ENCODE data around the gene ADAMTSL2.

The ADAMTSL2 gene

DNA sequence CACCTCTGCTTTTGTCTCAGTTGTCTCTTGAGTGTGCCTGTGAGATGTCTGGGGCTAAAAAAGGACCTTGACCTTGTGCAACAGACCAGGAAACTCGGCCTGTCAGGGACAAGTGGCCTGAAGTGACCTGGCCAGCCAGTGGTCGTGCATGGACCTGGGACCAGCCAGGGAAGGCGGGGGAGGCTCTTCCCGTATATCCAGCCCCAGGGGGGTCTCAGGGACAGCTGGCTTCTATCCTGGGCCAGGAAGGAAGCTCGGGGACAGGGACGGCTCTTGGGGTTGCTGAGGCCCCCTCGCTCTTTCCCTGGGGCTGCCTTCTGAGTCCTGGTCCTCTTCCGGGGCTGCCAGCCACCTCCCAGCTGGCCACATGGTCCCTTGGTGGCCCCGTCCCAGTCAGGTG lies 3.2 kb upstream of the ADAMTSL2 start:
- no peak for TF ChIP-seq ZFP30 (CRISPR knock-in tag; IDR thresholded peaks at IDR 0.05)
- no peak for TF ChIP-seq OSR1 (CRISPR knock-in tag; IDR thresholded peaks at IDR 0.05)
- TF ChIP-seq ZFP3 (CRISPR knock-in tag; IDR thresholded peaks at IDR 0.05): no peak
- no peak for TF ChIP-seq BACH2 (CRISPR knock-in tag; IDR thresholded peaks at IDR 0.05; ENCODE audit: borderline replicate concordance)
- TF ChIP-seq TCF4 (CRISPR knock-in tag; IDR thresholded peaks at IDR 0.05; ENCODE audit: borderline replicate concordance): no peak
- no peak for TF ChIP-seq ZNF8 (CRISPR knock-in tag; IDR thresholded peaks at IDR 0.05)
- no peak for TF ChIP-seq SNAI2 (CRISPR knock-in tag; IDR thresholded peaks at IDR 0.05)
- TF ChIP-seq, protein P1, sequence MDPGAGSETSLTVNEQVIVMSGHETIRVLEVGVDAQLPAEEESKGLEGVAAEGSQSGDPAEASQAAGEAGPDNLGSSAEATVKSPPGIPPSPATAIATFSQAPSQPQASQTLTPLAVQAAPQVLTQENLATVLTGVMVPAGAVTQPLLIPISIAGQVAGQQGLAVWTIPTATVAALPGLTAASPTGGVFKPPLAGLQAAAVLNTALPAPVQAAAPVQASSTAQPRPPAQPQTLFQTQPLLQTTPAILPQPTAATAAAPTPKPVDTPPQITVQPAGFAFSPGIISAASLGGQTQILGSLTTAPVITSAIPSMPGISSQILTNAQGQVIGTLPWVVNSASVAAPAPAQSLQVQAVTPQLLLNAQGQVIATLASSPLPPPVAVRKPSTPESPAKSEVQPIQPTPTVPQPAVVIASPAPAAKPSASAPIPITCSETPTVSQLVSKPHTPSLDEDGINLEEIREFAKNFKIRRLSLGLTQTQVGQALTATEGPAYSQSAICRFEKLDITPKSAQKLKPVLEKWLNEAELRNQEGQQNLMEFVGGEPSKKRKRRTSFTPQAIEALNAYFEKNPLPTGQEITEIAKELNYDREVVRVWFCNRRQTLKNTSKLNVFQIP (CRISPR knock-in tag; IDR thresholded peaks at IDR 0.05; ENCODE audit: borderline replicate concordance, low read depth): no peak
- TF ChIP-seq ZNF565 (CRISPR knock-in tag; conservative IDR thresholded peaks at IDR 0.05; ENCODE audit: low read depth): no peak
- no peak for TF ChIP-seq ARNTL (CRISPR knock-in tag; IDR thresholded peaks at IDR 0.05; ENCODE audit: borderline replicate concordance, low read depth)
- no peak for TF ChIP-seq GLIS3 (CRISPR knock-in tag; IDR thresholded peaks at IDR 0.05)
- no peak for TF ChIP-seq ZNF70 (CRISPR knock-in tag; IDR thresholded peaks at IDR 0.05)
- TF ChIP-seq, protein P2, sequence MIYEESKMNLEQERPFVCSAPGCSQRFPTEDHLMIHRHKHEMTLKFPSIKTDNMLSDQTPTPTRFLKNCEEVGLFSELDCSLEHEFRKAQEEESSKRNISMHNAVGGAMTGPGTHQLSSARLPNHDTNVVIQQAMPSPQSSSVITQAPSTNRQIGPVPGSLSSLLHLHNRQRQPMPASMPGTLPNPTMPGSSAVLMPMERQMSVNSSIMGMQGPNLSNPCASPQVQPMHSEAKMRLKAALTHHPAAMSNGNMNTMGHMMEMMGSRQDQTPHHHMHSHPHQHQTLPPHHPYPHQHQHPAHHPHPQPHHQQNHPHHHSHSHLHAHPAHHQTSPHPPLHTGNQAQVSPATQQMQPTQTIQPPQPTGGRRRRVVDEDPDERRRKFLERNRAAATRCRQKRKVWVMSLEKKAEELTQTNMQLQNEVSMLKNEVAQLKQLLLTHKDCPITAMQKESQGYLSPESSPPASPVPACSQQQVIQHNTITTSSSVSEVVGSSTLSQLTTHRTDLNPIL (CRISPR knock-in tag; IDR thresholded peaks at IDR 0.05; ENCODE audit: low read depth): no peak
- no peak for TF ChIP-seq PPARA (CRISPR knock-in tag; IDR thresholded peaks at IDR 0.05; ENCODE audit: borderline replicate concordance)
- no peak for TF ChIP-seq TOX (CRISPR knock-in tag; IDR thresholded peaks at IDR 0.05; ENCODE audit: borderline replicate concordance)
- no peak for TF ChIP-seq ESRRG (CRISPR knock-in tag; IDR thresholded peaks at IDR 0.05)

DNA sequence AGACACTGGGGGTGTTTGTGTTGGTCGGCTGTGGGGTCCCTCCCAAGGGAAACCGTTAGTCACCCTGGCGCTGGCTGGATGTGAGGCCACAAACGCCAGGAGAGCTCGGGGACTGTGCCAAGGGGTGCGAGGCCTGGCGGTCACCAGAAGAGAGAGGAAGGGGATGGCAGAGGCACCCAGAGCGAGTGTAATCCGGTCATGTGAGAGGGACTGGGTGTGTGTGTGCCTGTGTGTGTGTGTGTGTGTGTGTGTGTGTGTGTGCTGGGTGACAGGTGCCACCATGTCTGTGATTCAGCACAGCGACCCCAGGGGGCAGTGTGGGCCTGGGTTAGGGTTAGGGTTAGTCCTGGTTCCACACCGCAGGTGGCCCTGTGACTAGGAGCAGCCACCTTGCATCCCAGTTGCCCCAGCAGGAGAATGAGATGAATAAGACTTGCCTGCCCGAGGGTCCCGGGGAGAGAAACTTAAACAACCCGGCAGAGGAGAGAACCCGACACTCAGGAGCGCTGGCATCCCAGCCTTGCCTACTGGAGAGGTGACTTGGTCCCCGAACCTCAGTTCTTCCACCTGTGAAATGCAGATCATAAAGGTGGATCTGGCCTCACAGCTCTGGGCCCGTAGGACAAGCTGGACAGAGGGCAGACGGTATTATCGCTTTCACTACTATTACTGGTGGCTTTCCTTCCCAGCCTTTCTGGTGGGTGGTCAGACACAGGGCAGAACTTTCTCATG lies 1.4 kb upstream of the ADAMTSL2 start:
- ATAC-seq: peak; percentile 69
- no peak for TF ChIP-seq TCF4 (CRISPR knock-in tag; IDR thresholded peaks at IDR 0.05; ENCODE audit: borderline replicate concordance)
- TF ChIP-seq, protein P3, sequence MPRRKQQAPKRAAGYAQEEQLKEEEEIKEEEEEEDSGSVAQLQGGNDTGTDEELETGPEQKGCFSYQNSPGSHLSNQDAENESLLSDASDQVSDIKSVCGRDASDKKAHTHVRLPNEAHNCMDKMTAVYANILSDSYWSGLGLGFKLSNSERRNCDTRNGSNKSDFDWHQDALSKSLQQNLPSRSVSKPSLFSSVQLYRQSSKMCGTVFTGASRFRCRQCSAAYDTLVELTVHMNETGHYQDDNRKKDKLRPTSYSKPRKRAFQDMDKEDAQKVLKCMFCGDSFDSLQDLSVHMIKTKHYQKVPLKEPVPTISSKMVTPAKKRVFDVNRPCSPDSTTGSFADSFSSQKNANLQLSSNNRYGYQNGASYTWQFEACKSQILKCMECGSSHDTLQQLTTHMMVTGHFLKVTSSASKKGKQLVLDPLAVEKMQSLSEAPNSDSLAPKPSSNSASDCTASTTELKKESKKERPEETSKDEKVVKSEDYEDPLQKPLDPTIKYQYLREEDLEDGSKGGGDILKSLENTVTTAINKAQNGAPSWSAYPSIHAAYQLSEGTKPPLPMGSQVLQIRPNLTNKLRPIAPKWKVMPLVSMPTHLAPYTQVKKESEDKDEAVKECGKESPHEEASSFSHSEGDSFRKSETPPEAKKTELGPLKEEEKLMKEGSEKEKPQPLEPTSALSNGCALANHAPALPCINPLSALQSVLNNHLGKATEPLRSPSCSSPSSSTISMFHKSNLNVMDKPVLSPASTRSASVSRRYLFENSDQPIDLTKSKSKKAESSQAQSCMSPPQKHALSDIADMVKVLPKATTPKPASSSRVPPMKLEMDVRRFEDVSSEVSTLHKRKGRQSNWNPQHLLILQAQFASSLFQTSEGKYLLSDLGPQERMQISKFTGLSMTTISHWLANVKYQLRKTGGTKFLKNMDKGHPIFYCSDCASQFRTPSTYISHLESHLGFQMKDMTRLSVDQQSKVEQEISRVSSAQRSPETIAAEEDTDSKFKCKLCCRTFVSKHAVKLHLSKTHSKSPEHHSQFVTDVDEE (CRISPR knock-in tag; IDR thresholded peaks at IDR 0.05): no peak
- no peak for TF ChIP-seq SNAI2 (CRISPR knock-in tag; IDR thresholded peaks at IDR 0.05)
- no peak for TF ChIP-seq GLIS3 (CRISPR knock-in tag; IDR thresholded peaks at IDR 0.05)
- TF ChIP-seq OSR1 (CRISPR knock-in tag; IDR thresholded peaks at IDR 0.05): no peak
- TF ChIP-seq, protein P1 (CRISPR knock-in tag; IDR thresholded peaks at IDR 0.05; ENCODE audit: borderline replicate concordance, low read depth): no peak
- no peak for TF ChIP-seq ZFP30 (CRISPR knock-in tag; IDR thresholded peaks at IDR 0.05)
- TF ChIP-seq ZFP3 (CRISPR knock-in tag; IDR thresholded peaks at IDR 0.05): no peak
- TF ChIP-seq ZC3H10 (CRISPR knock-in tag; IDR thresholded peaks at IDR 0.05): no peak
- no peak for TF ChIP-seq ARNTL (CRISPR knock-in tag; IDR thresholded peaks at IDR 0.05; ENCODE audit: borderline replicate concordance, low read depth)
- no peak for TF ChIP-seq ZNF70 (CRISPR knock-in tag; IDR thresholded peaks at IDR 0.05)
- TF ChIP-seq TOX (CRISPR knock-in tag; IDR thresholded peaks at IDR 0.05; ENCODE audit: borderline replicate concordance): no peak
- no peak for TF ChIP-seq ISL1 (CRISPR knock-in tag; IDR thresholded peaks at IDR 0.05)
- TF ChIP-seq RARB (CRISPR knock-in tag; IDR thresholded peaks at IDR 0.05): no peak
- TF ChIP-seq BACH2 (CRISPR knock-in tag; IDR thresholded peaks at IDR 0.05; ENCODE audit: borderline replicate concordance): no peak
- TF ChIP-seq ZNF565 (CRISPR knock-in tag; conservative IDR thresholded peaks at IDR 0.05; ENCODE audit: low read depth): no peak
- TF ChIP-seq, protein P2 (CRISPR knock-in tag; IDR thresholded peaks at IDR 0.05; ENCODE audit: low read depth): no peak
- TF ChIP-seq, protein P4, sequence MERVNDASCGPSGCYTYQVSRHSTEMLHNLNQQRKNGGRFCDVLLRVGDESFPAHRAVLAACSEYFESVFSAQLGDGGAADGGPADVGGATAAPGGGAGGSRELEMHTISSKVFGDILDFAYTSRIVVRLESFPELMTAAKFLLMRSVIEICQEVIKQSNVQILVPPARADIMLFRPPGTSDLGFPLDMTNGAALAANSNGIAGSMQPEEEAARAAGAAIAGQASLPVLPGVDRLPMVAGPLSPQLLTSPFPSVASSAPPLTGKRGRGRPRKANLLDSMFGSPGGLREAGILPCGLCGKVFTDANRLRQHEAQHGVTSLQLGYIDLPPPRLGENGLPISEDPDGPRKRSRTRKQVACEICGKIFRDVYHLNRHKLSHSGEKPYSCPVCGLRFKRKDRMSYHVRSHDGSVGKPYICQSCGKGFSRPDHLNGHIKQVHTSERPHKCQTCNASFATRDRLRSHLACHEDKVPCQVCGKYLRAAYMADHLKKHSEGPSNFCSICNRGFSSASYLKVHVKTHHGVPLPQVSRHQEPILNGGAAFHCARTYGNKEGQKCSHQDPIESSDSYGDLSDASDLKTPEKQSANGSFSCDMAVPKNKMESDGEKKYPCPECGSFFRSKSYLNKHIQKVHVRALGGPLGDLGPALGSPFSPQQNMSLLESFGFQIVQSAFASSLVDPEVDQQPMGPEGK (CRISPR knock-in tag; IDR thresholded peaks at IDR 0.05; ENCODE audit: borderline replicate concordance): no peak
- TF ChIP-seq ZNF8 (CRISPR knock-in tag; IDR thresholded peaks at IDR 0.05): no peak

More for the DNA sequence above, 3.2 kb upstream of the ADAMTSL2 start:
- no peak for ATAC-seq
